ENCODE data around the gene GALNT18.
A peak's percentile ranks its signal among the peaks of the same experiment; 100 is the strongest.

Gene GALNT18

DNA sequence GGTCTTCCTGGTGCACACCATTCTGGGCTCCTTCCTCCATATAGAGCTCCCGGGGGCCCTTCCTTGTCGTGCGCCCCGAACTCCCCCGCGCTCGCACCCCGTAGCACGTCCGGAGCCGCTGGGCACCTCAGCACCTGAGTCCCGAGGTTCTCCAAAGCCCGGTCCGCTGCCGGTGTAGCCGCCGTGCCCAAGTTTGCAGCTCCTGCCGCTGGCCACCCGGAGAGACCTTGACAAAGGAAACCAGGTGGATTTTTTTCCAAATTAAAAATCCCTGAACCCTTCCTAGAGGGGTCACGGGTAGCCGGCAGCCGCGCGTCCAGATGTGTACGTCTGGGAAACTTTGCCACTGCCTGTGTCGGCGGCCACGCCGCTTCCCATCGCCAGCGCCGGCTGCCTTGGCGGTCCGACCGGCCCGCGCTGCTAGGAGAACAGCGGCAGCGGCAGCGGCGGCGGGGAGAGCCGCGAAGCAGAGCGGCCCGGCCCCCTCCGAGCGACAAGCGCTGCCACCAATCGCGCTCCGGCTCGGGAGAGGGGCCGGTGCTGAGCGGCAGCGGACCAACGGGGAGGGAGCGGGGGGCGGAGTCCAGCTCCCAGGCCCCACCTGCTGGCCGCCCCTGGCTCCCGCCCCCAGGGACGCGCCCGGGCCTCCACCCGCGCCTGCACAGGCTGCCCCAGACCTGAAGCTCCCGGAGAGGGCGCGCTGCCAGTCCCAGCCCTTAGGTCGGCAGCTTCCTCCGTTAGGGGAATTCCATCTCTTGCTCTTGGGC lies at the start of gene GALNT18:
Gene GALNT18 (minus strand): TSS at position 433 of the 767 bp plus-strand sequence.
- DNase-seq, result peak; percentile 54

DNA sequence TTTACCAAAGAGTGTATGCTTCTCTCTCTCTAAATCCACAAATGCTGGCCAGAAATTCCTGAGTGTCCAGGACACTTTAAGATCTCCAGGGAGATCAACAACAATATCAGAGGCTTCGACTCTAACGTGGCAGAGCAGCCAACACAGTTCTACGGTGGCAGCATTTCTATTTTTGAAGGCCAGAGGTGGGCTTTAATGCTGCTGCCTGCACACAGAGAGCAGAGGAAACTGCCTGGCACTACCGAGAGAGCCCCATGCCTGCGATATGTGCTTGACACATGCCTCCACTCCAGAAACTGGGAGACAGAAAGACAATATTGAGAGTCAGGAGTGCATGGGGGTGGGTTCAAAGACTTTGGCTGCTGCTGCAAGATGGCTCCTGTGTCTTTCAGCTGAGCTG lies 48.8 kb upstream of the GALNT18 start:
- DNase-seq, result no peak

DNA sequence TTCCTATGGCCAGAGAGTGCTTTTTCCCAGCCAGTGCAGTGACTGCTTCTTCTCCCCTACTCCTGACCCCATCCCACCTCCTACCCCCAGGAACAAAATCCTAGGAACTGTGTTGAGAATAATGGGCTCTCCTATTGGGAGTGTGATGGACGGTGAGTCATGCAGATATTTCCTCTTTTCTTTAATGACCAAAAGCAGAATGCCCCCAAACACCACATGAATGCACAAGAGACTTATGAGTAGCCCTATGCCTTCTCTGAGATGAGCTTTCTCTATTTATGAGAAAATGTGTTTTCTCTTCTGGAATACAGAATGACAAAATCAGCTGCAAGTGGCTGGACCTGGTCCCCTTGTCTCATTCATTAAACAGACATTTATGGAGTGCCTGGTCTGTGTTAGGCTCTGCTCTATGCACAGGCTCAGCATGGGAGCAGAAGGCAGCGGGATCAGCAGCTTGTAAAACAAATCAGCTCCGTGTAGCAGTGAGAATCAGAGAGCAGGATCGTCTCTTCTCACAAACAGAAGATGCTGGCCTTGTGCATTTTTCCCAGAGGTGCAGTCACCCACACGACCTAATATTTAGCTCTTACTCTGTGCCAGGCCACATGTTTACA lies 47.5 kb upstream of the GALNT18 start:
- no peak for DNase-seq

DNA sequence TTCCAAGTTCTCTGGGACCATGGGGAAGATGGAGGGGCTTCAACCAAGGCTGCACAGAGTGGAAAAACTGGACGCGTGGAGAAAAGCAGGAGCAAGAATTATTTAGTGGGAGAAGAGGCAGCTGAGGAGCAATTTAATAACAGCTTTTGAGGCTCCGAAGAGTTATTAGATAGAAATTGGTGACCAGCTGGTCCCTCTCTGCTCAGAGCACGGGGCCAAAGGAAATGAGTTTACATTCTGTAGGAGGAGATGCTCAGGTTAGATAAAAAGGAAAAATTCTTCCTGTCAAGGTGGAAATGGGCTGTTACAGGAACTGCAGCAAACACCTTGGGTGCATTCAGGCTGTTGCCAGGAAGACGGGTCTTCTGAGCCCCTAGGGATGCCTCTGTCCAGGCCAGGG lies 47.0 kb upstream of the GALNT18 start:
- DNase-seq, result no peak

DNA sequence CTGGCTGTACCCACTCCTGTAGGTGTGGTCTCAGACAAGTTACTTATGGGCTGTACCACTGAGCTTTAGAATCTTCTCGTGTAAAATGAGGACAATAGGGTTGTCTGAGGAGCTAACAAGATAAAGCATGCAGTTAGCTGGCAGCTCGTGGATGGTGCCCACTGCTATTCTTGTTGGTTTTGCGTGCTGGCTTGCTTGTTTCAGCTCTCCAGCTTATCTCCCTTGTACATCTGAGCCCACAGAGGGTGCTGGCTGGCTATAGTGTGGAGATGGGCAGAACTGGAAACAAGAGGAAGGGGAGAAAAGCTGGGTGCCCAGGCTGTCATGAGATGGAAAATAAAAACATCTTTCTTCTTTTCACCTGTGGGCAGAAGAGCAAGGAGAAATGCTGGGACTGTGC lies 46.5 kb upstream of the GALNT18 start:
- DNase-seq, result no peak

DNA sequence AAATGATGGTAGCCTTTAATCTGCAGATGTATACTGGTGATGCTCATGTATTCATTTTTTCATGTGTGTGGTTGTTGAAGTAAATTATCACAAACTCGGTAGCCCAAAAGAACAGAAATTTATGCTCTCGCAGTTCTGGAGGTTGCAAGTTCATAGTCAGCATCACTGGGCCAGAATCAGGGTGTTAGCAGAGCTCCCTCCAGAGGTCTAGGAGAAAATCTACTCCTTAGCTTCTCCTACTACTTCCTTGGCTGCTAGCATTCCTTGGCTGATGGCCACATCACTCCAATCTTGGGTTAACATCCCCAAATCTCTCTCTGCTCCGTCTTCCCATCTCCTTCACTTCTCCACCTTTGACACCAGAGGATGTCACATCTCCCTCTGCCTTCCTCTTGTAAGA lies 45.3 kb upstream of the GALNT18 start:
- no peak for DNase-seq

DNA sequence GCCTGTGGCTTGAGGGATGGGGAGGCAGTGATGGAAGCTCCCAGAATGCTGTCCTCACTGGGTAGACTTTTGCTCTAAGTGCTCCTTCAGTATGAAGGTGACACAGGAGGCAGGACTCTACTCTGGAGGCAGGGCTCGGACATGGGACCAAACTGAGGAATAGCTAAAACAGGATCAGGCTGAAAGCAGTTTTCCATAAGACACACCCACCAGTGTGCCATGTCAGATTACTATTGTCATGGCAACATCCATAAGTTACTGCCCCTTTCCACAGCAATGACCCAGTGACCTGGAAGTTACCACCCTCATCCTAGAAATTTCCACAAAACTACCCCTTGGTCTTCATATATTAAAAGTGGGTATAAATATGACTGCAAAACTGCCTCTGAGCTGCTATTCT lies 43.6 kb upstream of the GALNT18 start:
- no peak for DNase-seq

DNA sequence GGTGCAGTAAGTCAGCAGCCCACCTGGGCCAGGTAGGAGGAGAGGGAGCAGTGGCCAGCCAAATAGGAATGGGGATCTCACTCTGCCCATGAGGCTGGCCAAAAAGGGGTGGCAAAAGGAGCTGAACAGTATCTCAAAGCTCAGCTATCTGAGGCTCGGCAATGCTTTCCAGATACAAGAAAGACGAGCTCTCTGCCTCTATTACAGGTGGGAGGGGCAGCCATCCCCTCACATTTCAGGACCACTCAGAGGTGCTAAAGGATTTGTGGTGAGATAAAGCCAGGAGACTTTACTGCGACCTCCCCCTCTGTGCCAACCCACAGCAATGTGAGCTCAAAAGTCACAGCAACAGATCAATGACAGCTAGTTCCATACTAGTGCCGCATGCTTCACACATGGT lies 42.1 kb upstream of the GALNT18 start:
- DNase-seq, result no peak

DNA sequence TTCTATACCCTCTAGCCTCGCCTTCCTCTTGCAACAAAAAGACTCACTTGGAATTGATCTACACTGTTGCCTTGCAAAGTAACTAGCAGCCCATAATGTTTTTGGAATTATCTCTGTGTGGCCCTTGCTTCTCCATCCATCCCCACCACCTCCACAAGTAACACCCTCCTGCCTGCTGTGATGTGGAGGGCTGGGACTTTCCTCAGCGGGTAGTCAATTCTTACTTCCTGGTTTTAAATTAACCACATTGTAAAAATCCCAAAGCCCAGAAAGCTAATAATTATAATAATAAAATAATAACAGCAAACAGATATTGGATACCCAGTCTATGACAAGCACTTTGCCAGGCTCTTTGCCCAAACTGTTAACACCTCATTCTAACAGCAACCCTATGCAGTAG lies 40.8 kb upstream of the GALNT18 start:
- DNase-seq, result no peak

DNA sequence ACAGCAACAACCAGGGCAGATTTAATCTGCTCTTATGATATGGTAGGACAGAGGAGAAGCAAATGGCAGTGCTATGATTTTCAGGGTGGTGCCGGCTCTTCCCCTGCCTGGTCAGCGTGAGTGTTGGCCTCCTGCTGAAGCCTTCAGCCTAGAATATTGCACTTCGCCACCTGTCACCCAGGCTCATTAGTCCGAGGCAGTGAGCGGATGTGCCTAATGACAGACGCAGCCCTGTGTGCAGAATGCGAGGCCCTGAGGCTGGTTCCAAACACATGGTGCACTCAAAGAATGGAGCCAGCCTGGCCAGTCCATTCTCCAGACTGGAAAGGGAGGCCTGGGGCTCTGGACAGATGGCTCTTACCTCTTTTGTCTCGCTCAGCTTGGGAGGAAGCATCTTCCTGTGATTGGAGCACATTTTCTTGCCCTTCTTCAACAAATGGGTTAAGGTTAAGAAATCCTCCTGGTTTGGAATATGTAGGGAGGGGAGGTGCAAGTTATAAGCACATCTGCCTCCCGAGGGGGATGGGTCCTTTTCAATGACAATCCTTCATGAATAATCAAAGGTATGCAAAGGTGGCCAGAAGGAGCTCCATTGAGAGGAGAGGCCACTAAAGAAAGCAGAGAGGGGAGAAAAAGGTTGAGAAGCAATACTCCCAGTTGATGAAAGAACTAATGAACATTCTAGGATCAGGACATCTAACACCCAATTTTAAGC lies 39.7 kb upstream of the GALNT18 start:
- no peak for DNase-seq

DNA sequence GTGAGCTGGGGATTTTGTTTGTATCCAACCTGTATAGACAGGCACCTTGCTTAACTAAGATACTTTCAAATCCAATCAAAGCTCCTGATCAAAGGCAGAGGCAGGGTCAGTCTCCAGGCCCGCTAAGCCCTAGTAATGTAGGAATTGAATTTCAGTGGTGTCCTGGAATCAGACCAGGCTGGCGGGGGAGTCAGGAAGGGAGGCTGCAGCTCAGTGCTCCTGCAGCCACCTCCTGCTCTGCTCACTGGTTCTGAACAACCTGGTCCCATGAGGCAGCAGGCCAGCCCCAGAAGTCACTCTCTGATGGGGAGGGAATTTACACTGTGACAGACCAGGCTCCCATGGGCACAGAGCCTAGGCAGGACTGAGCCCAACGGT lies 38.5 kb upstream of the GALNT18 start:
- DNase-seq, result no peak

DNA sequence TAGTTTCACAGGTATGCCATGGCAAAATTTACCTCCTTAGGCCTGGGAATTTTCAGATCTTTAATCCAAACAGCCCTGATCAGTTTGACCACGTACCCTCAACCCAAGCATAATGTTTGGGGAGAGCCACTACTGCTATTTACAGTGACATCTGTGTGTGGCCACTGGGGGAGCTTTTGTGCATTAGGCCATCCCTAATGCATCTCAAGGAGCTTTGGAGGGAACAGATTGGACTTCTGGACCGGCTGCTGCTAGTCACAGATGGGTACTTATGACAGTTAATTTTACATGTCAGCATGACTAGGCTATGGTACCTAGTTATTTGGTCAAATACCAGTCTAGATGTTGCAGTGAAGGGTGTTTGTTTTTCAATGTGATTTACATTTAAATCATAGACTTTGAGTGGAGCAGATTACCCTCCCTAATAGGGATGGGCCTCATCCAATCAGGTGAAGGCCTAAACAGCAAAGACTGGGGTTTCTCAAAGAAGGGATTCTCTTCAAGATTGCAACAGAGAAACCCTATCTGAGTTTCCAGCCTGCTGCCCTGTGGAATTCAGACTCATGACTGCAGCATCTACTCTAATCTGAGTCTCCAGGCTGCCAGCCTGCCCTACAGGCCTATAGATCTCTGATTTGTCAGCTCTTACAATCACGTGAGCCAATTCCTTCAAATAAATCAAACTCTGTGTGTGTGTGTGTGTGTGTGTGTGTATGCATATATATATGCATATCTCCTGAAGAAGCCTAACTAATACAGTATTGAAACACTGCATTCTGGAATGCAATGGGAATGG lies 38.0 kb upstream of the GALNT18 start:
- no peak for DNase-seq

DNA sequence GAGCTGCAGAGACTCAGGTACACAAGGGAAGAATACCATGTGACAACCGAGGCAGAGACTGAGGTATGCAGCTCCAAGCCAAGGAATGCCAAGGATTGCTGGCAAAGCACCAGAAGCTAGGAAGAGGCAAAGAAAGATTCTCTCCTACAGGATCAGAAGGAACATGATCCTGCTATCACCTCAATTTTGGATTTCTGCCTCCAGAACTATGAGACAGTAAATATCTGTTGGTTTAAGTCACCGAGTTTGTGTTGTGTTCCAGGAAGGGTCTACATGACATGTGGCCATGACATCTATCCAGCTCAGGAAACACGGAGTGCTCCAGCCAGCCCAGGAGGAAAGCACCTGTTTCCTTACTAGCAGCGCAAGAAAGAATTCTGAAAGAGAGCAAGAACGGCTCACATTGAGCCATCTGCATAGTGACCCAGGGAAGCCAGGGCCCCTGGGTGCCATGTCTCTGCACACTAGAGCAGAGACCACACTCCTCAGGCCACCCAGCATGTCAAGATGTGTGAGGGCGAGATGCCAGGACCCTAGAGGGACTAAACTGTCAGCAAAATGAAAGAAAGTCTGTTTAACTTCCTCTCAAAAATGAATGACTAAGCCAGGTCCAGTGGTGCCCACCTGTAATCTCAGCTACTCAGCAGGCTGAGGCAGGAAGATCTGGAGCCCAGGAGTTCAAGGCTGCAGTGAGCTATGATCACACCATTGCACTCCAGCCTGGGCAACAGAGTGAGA lies 35.6 kb upstream of the GALNT18 start:
- no peak for DNase-seq

DNA sequence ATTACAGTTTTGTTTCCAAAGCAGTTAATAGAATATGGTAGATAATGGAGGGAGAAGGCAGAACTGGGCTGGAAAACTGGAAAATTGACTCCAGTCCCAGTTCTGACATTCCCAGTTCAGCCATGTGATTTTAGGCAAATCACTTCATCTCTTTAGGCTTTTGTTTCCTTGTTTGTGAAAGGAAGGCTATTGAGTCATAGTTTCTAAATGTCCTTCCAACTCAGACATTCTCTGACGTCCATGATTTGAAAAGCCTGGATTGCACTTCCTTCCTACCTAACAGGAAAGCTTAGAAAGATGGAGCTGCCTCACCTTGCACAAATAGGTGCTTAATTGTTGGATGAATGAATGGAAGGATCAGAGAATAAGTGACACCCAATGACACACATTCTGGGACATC lies 19.8 kb upstream of the GALNT18 start:
- no peak for DNase-seq

DNA sequence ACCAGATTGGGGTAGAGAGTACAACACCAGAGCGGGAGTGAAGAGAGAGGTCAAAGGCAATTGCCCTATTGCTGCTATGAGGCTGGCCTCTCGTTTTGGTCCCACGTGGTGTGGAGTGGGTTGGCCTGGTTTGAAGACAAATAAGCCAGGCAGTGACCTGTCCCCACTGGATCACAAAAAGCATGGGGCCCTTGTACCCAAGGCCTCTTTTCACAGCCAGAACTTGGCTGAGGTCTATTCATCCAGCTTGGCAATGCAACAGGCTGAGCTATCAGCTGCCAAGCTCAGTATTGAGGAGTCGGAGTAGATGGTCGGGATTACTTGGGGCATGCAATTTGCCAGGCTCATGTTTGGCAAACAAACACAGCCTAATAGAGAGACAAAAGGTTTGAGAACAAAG lies 19.2 kb upstream of the GALNT18 start:
- no peak for DNase-seq

DNA sequence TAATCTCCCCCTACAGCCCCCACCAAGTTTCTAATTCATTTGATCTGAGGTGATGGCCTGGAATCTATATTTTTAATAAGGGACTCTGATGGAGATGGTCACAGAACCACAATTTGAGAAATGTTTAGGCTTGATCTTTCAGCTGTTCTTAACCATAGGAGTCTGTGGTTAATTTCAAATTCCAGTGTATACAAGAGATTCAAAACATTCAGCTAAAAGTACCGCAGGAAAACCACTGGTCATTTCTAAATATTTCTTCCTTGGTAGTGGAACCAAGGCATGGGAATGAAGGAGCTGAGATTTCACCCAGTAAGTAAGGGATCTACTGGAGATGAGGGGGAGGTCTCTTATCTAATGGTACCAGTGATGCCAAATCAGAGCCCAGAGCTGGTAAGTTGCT lies 18.3 kb upstream of the GALNT18 start:
- DNase-seq, result no peak

DNA sequence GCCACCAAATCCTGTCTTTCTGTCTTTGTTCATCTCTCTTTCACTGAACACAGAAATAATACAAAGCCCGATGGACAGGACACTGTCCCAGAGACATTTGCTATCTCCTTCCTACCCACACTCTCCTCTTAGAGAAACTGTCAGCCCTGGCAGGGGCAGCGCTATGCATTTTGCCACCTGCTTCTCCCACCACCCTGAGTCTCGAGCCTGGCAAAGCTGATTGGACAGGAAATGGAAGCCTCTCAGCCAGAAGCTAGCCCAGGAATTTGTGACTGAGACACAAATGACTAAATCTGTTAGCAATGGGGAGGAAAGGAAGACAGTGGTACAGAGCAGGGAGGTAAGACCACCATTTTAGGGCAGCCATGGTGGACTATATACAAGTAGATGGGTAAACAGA lies 14.9 kb upstream of the GALNT18 start:
- no peak for DNase-seq

DNA sequence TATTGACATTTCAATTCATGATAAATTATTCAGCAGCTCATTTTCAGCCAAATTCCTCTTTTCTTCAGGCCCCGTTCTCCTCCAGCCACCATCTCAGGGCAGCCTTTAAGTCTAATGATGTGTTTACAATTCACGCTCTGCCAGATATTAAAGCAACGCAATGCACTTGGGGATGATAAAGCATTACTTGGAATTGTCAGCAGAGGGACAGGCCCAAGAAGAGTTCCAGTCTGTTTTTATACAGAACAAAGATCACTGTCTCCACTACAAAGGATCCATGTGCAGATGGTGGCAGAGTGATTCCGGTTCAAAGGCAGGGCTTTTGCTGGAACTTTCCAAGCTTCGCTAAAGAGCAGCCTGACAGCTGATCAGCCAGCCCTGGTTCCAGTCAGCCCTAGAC lies 13.6 kb upstream of the GALNT18 start:
- no peak for DNase-seq

DNA sequence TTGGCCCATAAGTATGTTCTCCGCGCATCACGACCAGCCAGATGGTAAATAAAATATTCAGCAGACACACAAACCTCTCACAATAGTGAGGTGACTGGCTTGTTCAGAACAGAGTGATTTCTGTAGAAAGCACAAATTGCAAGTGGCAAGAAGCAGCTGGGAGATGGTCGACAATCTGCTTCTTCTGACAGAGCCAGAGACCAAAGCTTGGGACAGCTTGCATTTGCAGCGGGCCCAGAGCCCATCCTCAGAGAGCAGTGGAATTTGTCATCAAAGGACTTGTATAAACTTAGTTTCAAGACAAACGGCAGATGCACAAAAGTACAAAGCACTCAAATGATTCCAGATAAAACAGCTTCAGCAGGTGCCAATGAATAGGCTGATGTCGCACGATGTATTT lies 7.6 kb upstream of the GALNT18 start:
- DNase-seq, result no peak

DNA sequence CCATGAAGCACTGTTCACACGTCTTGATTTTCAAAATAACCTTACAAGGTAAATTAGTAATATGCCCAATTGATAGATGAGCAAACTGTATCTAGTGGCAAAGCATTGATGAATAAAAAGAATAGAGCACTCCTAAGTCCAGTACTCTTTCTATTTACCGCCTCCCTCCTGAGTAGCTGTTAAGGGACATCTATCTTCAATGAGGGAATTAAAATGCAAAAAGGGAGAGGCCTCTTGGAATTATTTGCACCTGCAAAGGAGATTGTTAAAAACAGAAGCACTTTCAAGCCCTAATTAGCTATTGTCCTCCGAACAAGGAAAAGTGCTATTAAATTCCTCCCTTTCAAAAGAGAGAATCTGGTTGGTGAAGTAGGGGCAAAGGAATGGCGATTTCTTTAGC lies 6.8 kb upstream of the GALNT18 start:
- DNase-seq, result no peak

DNA sequence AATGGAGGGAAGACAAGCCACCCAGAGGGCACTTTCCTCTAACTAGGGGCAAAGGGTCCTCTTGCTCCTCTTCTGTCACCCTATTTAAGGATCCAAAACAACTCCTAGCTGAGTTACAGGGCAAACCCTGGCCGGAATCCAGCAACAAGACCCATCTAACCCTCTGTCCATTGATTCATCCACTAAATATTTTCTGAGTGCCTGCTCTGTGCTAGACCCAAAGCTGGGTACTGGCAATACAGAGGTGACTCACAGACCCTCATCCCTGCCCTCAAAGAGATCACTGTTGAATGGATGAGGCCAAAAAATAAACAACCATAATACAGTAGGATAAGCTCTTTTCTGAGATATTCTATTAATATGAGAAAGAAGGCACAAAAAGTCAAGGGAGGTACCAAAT lies 4.3 kb upstream of the GALNT18 start:
- DNase-seq, result no peak

DNA sequence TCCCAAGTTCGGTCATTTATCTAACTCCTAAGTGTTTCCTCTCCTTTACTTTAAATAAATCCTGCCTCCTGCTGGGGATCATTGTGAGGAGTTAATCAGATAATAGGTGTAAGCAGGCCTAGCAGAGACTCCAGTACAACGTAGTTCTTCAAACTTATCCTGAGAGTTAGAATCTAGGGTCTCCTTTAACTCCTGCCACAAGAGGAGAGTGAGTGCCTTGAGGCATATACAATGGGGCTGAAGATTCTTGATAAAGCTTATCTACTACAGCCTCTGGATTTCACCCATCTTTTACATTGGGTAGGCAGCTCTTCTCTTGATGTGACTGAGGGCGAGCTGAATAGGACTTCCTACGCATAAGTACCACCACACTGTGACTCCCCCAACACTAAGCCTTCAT lies 3.1 kb upstream of the GALNT18 start:
- DNase-seq, result no peak

DNA sequence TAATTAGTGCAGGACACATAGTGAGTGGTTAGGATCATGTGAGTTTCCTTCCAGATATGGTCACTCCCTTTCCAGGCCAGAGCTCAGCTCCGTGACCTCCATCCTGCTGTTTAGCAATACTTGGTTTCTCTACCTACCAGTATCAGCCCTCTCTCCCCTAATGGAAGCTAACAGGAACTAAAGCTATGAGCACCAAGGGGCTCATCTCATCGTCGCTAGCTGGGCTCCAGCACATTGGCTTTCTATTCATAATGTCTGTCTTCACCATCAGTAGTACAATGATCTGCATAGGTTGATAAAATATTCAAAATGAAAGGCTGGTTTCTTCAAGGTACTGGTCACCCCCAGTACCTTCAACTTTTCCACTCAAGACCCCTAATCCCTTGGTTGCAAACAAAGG lies 2.4 kb upstream of the GALNT18 start:
- DNase-seq, result no peak

Measured in GOT3 (cell line).